NCI-H1092 (cell line): ENCODE data around the gene PDIA2.
A peak's percentile ranks its signal among the peaks of the same experiment; 100 is the strongest.
"Not testable (repeated sequence)": the region's sequence is repeated elsewhere in the genome, so short reads cannot be mapped to it uniquely, and the experiment has no call there.

Experiments used
- DNase-seq: peaks from one replicate; lab custom pipeline; 2025; lab: John Stamatoyannopoulos, UW

PDIA2 gene

GRCh38 chr16:283033-283805 lies at the start of gene PDIA2:
PDIA2 (plus strand) TSS chr16:283164; CDS start chr16:283170, 6 bp downstream.
- no peak for DNase-seq

- peak; percentile 92 for DNase-seq
Observed at GRCh38 chr16:234468-235305, 48.3 kb upstream of the PDIA2 start, which contains the start of gene FAM234A. FAM234A (plus strand) TSS chr16:234821; CDS start chr16:254414, 19,593 bp downstream.

GRCh38 chr16:239948-240277 lies 43.1 kb upstream of the PDIA2 start:
- no peak for DNase-seq

- no peak for DNase-seq
Observed at GRCh38 chr16:240559-240958, 42.4 kb upstream of the PDIA2 start.

- no peak for DNase-seq
Observed at GRCh38 chr16:242281-242680, 40.7 kb upstream of the PDIA2 start.

- no peak for DNase-seq
Observed at GRCh38 chr16:243348-243747, 39.6 kb upstream of the PDIA2 start.

GRCh38 chr16:245105-245504 lies 37.9 kb upstream of the PDIA2 start:
- no peak for DNase-seq

- no peak for DNase-seq
Observed at GRCh38 chr16:247027-247426, 35.9 kb upstream of the PDIA2 start.

- no peak for DNase-seq
Observed at GRCh38 chr16:249431-249830, 33.5 kb upstream of the PDIA2 start.

GRCh38 chr16:252366-253337 lies 30.3 kb upstream of the PDIA2 start:
- DNase-seq, result no peak

- no peak for DNase-seq
Observed at GRCh38 chr16:253833-254232, 29.1 kb upstream of the PDIA2 start.

GRCh38 chr16:254461-254860 lies 28.5 kb upstream of the PDIA2 start:
- DNase-seq, result no peak

- DNase-seq, result no peak
Observed at GRCh38 chr16:255183-255582, 27.8 kb upstream of the PDIA2 start.

GRCh38 chr16:258091-258490 lies 24.9 kb upstream of the PDIA2 start:
- not testable (repeated sequence) for DNase-seq

GRCh38 chr16:259226-259625 lies 23.7 kb upstream of the PDIA2 start:
- no peak for DNase-seq

GRCh38 chr16:259814-260253 lies 23.1 kb upstream of the PDIA2 start:
- no peak for DNase-seq

GRCh38 chr16:260326-260725 lies 22.6 kb upstream of the PDIA2 start:
- no peak for DNase-seq

GRCh38 chr16:261031-261691 lies 21.8 kb upstream of the PDIA2 start:
- DNase-seq, result no peak

GRCh38 chr16:262121-262745 lies 20.7 kb upstream of the PDIA2 start:
- no peak for DNase-seq

- no peak for DNase-seq
Observed at GRCh38 chr16:263182-263774, 19.7 kb upstream of the PDIA2 start.

GRCh38 chr16:263944-264343 lies 19.0 kb upstream of the PDIA2 start:
- DNase-seq, result no peak
